B cell (primary cell): Measurements from ENCODE around the gene PEX14. TPM values are rescaled to one million over a fixed set of nuclear protein-coding genes. Genes with fewer than 3 reads are reported as not detected.

Experiments used
- ATAC-seq: fragments of 200-7000 bp; cut with Tn5 transposase; one replicate; pipeline ENCODE4 v1.10.0; 2021; ENCODE audit warnings: low read depth, mild to moderate bottlenecking, moderate number of reproducible peaks, moderate library complexity
- CTCF ChIA-PET: fragments of 350-600 bp; sonication (Branson Sonifier 250); formaldehyde crosslinking; loops from one replicate; lab custom pipeline; 2021; ENCODE audit warnings: antibody characterized with exemption, inconsistent platforms; lab: Charles Lee
- POLR2A ChIA-PET: fragments of 350-600 bp; sonication (Branson Sonifier 250); formaldehyde crosslinking; loops from one replicate; lab custom pipeline; 2021; ENCODE audit warnings: antibody characterized with exemption; lab: Charles Lee
- DNase-seq: peaks from one replicate; pipeline ENCODE4 v3.0.0; 2013
- H2AFZ ChIP-seq: 2 replicates; pipeline ENCODE4 v1.6.1; 2012; ENCODE audit warnings: mild to moderate bottlenecking, low read depth, low read length; ENCODE audit not compliant: insufficient read depth, poor library complexity, severe bottlenecking
- H3K27ac ChIP-seq, 2 donors: 1 replicate in 1 of 2; 2 replicates in 1 of 2; pipeline ENCODE4 v1.5.1; 2012 to 2013; ENCODE audit warnings: low read length in 2 of 2, mild to moderate bottlenecking in 2 of 2, moderate library complexity in 1 of 2
- H3K27me3 ChIP-seq, 4 experiments: fragments of 200-600 bp in 1 of 4; sonication (generic) in 1 of 4; replicated peaks in 1 of 4; 1 replicate in 2 of 4; 2 replicates in 2 of 4; pipeline versions ENCODE4 v1.6.1 to v1.7.0; 2013 to 2016; ENCODE audit warnings: low read length in 3 of 4, mild to moderate bottlenecking in 2 of 4, mixed read lengths in 1 of 4, moderate library complexity in 1 of 4; ENCODE audit not compliant: insufficient read depth in 4 of 4, control insufficient read depth in 3 of 4; ENCODE audit errors: control extremely low read depth in 1 of 4
- H3K36me3 ChIP-seq, 2 experiments: replicated peaks in 1 of 2; 1 replicate in 1 of 2; 2 replicates in 1 of 2; pipeline versions ENCODE4 v1.6.1 to v1.7.1; 2013; ENCODE audit warnings: low read length in 1 of 2; ENCODE audit not compliant: insufficient read depth in 2 of 2, control insufficient read depth in 1 of 2; ENCODE audit errors: control extremely low read depth in 1 of 2, extremely low read depth in 1 of 2
- H3K4me1 ChIP-seq, 2 donors: fragments of 200-600 bp in 1 of 2; sonication (generic) in 1 of 2; 1 replicate in 1 of 2; 2 replicates in 1 of 2; pipeline versions ENCODE4 v1.5.1 to v1.6.1; 2013 to 2017; ENCODE audit warnings: low read length in 2 of 2; ENCODE audit not compliant: control insufficient read depth in 2 of 2, insufficient read depth in 2 of 2
- H3K4me2 ChIP-seq: replicated peaks from 2 replicates; pipeline ENCODE3; 2012; ENCODE audit warnings: mild to moderate bottlenecking, low read depth, low read length; ENCODE audit not compliant: poor library complexity, severe bottlenecking
- H3K4me3 ChIP-seq, 5 experiments: fragments of 200-600 bp in 1 of 5; sonication (generic) in 1 of 5; 1 replicate in 3 of 5; 2 replicates in 2 of 5; pipeline versions ENCODE4 v1.5.1 to v1.7.0; 2011 to 2016; ENCODE audit warnings: low read length in 4 of 5, mild to moderate bottlenecking in 4 of 5, low read depth in 2 of 5, control low read depth in 1 of 5, moderate library complexity in 1 of 5; ENCODE audit not compliant: insufficient read depth in 1 of 5; ENCODE audit errors: control extremely low read depth in 1 of 5, extremely low read depth in 1 of 5
- H3K79me2 ChIP-seq: fragments of 200-600 bp; sonication (generic); one replicate; pipeline ENCODE4 v1.6.0; 2016; ENCODE audit warnings: low read length; ENCODE audit not compliant: control insufficient read depth, insufficient read depth
- H3K9ac ChIP-seq: fragments of 200-600 bp; sonication (generic); 2 replicates; pipeline ENCODE4 v1.6.1; 2017; ENCODE audit warnings: mild to moderate bottlenecking, low read length, moderate library complexity
- H3K9me3 ChIP-seq, 3 donors: one replicate each; pipeline versions ENCODE4 v1.6.1 to v1.7.1; 2013; ENCODE audit warnings: low read length in 2 of 3; ENCODE audit not compliant: control insufficient read depth in 2 of 3, insufficient read depth in 1 of 3; ENCODE audit errors: control extremely low read depth in 1 of 3
- H4K20me1 ChIP-seq: 2 replicates; pipeline ENCODE4 v1.6.0; 2012; ENCODE audit warnings: mild to moderate bottlenecking, low read length; ENCODE audit not compliant: insufficient read depth, control insufficient read depth, poor library complexity, severe bottlenecking
- H3K27ac Mint-ChIP-seq: one replicate; pipeline ENCODE4 v1.8.0; 2021; ENCODE audit warnings: mixed read lengths
- H3K27me3 Mint-ChIP-seq: one replicate; pipeline ENCODE4 v1.8.0; 2021; ENCODE audit warnings: mixed read lengths
- H3K4me1 Mint-ChIP-seq: one replicate; pipeline ENCODE4 v1.8.0; 2021; ENCODE audit warnings: mixed read lengths
- H3K4me3 Mint-ChIP-seq: one replicate; pipeline ENCODE4 v1.8.0; 2021; ENCODE audit warnings: mixed read lengths
- H3K9me3 Mint-ChIP-seq: one replicate; pipeline ENCODE4 v1.8.0; 2022; ENCODE audit warnings: mixed read lengths; ENCODE audit not compliant: insufficient read depth
- EZH2 ChIP-seq: IDR thresholded peaks from 2 replicates; pipeline ENCODE4 v1.6.1; 2012; ENCODE audit warnings: borderline replicate concordance, low read depth, mild to moderate bottlenecking, moderate library complexity, low read length; ENCODE audit not compliant: insufficient read depth, poor library complexity, severe bottlenecking
- WGBS: methylation state at CpG from one replicate; pipeline ENCODE4 v1.1.5; 2013; ENCODE audit warnings: missing lambda C conversion rate; ENCODE audit not compliant: insufficient coverage; 5-methylcytosine and 5-hydroxymethylcytosine counted together
- intact Hi-C: fragments of 100-400 bp; cut with micrococcal nuclease; formaldehyde crosslinking; loops from one replicate; pipeline ENCODE4 v1.10.0; 2022
- polyA plus RNA-seq: library from polyadenylated mRNA; depleted of rRNA; stranded (reverse); fragments of >200 nt; gene quantifications from 2 replicates; pipeline ENCODE4 v1.2.3, GENCODE V29; 2012
- total RNA-seq, 2 donors: library from RNA; stranded (reverse); fragments of 120-200 nt in 1 of 2; gene quantifications; 1 replicate in 1 of 2; 2 replicates in 1 of 2; pipeline versions ENCODE4 v1.2.3 to v1.2.4, GENCODE V29; 2013 to 2022
- TF ChIP-seq, protein P1 (sequence below): fragments of 200-600 bp; IDR thresholded peaks from one replicate; pipeline ENCODE4 v1.8.0; 2022; ENCODE audit warnings: antibody characterized with exemption, mild to moderate bottlenecking

The PEX14 gene
- total and polyA plus RNA-seq, 2 donors (not counting 1 experiment from before 2014, with no cell fraction given) = 14.1 to 19.3 TPM

DNA sequence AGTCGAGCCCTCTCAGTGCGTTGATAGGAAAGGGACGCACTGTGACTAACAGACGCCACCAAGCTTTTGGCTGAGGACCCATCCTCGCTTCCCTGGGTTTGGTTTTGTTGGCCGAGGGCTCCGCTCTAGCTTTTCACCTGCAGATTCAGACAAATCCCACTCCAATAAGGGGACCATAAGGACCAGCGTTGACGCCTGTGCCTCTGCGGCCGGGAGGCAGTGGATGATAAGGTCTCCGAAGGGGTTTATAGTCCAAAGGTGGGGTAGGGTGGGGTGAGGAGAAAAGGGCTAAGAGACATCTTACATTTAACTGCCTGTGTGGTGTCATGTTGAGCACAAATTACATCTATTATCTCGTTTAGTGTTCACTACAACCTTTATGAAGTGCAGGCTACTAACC, 760 bp downstream of the PEX14 start:
- Histone ChIP-seq H4K20me1 (no peaks in the 10 kb centered on the region), H3K27ac (peak overlapping the region; percentile 69 to 72), H3K4me1 (peaks cover 34 to 44% of the 10 kb centered on the region in 2 donors), H2AFZ (peak overlapping the region; percentile 76), H3K9ac (peak overlapping the region; percentile 73), H3K9me3 (peaks cover 0 to 7% (median 0%) of the 10 kb centered on the region in 3 donors), H3K27me3 (no peaks in the 10 kb centered on the region), H3K4me2 (peak overlapping the region; percentile 89), H3K79me2 (peaks cover 58% of the 10 kb centered on the region), H3K36me3 (no peaks in the 10 kb centered on the region), H3K4me3 (peak overlapping the region; percentile 37 to 86 (median 70))
- no peak for TF ChIP-seq EZH2
- TF ChIP-seq, protein P1, sequence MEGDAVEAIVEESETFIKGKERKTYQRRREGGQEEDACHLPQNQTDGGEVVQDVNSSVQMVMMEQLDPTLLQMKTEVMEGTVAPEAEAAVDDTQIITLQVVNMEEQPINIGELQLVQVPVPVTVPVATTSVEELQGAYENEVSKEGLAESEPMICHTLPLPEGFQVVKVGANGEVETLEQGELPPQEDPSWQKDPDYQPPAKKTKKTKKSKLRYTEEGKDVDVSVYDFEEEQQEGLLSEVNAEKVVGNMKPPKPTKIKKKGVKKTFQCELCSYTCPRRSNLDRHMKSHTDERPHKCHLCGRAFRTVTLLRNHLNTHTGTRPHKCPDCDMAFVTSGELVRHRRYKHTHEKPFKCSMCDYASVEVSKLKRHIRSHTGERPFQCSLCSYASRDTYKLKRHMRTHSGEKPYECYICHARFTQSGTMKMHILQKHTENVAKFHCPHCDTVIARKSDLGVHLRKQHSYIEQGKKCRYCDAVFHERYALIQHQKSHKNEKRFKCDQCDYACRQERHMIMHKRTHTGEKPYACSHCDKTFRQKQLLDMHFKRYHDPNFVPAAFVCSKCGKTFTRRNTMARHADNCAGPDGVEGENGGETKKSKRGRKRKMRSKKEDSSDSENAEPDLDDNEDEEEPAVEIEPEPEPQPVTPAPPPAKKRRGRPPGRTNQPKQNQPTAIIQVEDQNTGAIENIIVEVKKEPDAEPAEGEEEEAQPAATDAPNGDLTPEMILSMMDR = no peak
- ATAC-seq (no peak), DNase-seq (no peak)
- no peaks in the 10 kb centered on the region for H3K27me3 Mint-ChIP-seq
- H3K4me3 Mint-ChIP-seq = peak overlapping the region; percentile 92
- H3K9me3 Mint-ChIP-seq = no peaks in the 10 kb centered on the region
- peaks cover 51% of the 10 kb centered on the region for H3K4me1 Mint-ChIP-seq
- H3K27ac Mint-ChIP-seq = peak overlapping the region; percentile 89
- ChIA-PET POLR2A (interaction anchor here (1.0 kb wide), 1 partner anchor 45 kb away, joined by 5 read pairs; the partner anchor contains the start of gene CENPS), CTCF (interaction anchor here (1.0 to 1.3 kb wide), 3 partner anchors 18 to 265 kb away, joined by 3 to 5 read pairs (median 4); partner anchors contain the start of gene KIF1B)
- intact Hi-C loops = loop anchor here (2.0 to 10.0 kb wide), 3 partner anchors 265 to 1329 kb away; partner anchors contain the start of genes CLCN6, CTNNBIP1, KIF1B and MTHFR
- 1% methylated on average over 7 of the region's 13 CpGs for WGBS

DNA sequence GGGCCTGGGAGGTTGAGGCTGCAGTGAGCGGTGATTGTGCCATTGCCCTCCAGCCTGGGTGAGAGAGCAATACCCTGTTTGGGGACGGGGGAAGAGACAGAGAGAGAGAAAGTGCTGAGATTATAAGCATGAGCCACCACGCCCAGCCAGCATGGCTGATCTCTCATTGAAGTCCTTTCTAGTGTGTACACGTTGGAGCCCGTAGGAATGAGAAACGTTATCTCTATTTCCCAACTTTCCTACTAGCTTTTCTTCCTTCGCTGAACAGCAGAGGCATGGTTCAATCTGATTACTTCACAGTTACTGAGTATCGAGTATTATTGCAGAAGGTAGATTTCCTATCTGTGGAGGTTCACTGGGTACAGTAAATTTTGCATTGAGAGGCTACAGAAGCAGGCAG, 4.5 kb downstream of the PEX14 start:
- no peaks in the 10 kb centered on the region for H4K20me1 ChIP-seq
- TF ChIP-seq EZH2 = no peak
- TF ChIP-seq, protein P1 = no peak
- ChIA-PET CTCF (interaction anchor here (1.6 to 3.8 kb wide), 2 partner anchors 11 to 15 kb away, joined by 3 to 20 read pairs; no protein-coding TSS in a partner anchor), POLR2A (no interaction called here)
- H3K9ac ChIP-seq = no peak overlapping the region
- Mint-ChIP-seq H3K9me3 (no peaks in the 10 kb centered on the region), H3K4me1 (peaks cover 25% of the 10 kb centered on the region), H3K27me3 (no peaks in the 10 kb centered on the region), H3K27ac (no peak overlapping the region), H3K4me3 (no peak overlapping the region)
- H3K27me3 ChIP-seq = no peaks in the 10 kb centered on the region
- peaks cover 80% of the 10 kb centered on the region for H3K79me2 ChIP-seq
- no peak for DNase-seq
- H3K4me1 ChIP-seq = peaks cover 13 to 17% of the 10 kb centered on the region in 2 donors
- H3K36me3 ChIP-seq = no peaks in the 10 kb centered on the region
- peaks cover 0 to 4% (median 0%) of the 10 kb centered on the region in 3 donors for H3K9me3 ChIP-seq
- H3K4me2 ChIP-seq = no peak overlapping the region
- 81% methylated on average over 6 of the region's 8 CpGs for WGBS
- no peak overlapping the region for H3K4me3 ChIP-seq
- H2AFZ ChIP-seq = no peak overlapping the region
- intact Hi-C loops = loop anchor here (10.0 kb wide), 1 partner anchor 1326 kb away; the partner anchor contains the start of genes CLCN6 and MTHFR
- ATAC-seq = no peak
- H3K27ac ChIP-seq = no peak overlapping the region
